ENCODE data around the gene BABAM2.

- TF ChIP-seq CTCF (conservative IDR thresholded peaks at IDR 0.05 in 1 of 2, IDR thresholded peaks at IDR 0.05 in 1 of 2; ENCODE audit: extremely low read depth in 1 of 2, insufficient read depth in 1 of 2, low read depth in 1 of 2, low read length in 2 of 2) (no peak), EZH2 (IDR thresholded peaks at IDR 0.05; ENCODE audit: borderline replicate concordance, low read length) (no peak)
Measured at GRCh38 chr2:27914041-27914804, 23.7 kb downstream of the BABAM2 start.

Measured in mammary epithelial cell (primary cell).